ENCODE measurements around the gene PWWP2B. TPM values are rescaled to one million over a fixed set of nuclear protein-coding genes. Genes with fewer than 3 reads are reported as not detected.

PWWP2B gene
- total and polyA plus RNA-seq, 2 of the 13 experiments (the other 11 are each of a cell fraction or from before 2014, with no cell fraction given) = 2.3 to 4.7 TPM

DNA sequence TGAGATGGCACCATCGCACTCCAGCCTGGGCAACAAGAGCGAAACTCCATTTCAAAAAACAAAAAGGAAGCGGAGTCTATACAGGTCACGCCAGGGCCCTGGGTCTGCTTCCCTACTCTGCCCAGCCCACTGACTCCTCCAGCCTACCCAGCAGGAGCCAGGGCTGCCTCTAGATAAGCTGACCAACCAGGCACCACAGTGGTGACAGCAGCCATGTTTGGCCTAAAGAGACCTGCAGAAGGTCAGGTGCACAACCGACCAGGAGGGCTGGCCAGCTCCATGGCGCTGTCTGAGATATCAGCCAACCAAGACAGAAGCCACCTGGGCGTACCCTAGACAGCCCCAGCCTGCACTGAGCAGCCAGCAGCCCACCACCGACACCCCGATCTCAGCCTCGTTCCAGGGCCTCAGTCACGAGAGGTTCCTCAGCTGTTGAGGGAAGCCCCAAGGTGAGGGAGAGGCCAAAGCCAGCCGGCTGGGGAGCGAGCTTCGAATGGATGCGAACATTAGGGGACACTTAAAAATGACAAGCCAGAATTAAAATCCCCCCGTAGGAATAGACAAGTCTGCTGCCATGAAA, 24.4 kb upstream of the PWWP2B start:
- CTCF ChIA-PET (ENCODE audit: low intra/inter-chr PET ratio, low total read pairs) = no interaction called here
- peaks cover 35% of the 10 kb centered on the region for H3K4me1 ChIP-seq (ENCODE audit: insufficient read depth, low read length)
- no peaks in the 10 kb centered on the region for H4K20me1 ChIP-seq (ENCODE audit: insufficient read depth, low read length)
- H2AFZ ChIP-seq (ENCODE audit: low read length) = no peak overlapping the region
- H3K27ac ChIP-seq (ENCODE audit: extremely low read length, insufficient read depth, low read length) = no peak overlapping the region
- H3K4me3 ChIP-seq (replicated peaks in 1 of 3; ENCODE audit: insufficient read depth in 1 of 3, low read depth in 2 of 3, low read length in 3 of 3) = no peak overlapping the region
- 0 out of 5 replicates have a peak, but pooled peaks cover 0 to 2% of the 10 kb centered on the region in 2 experiments for H3K27me3 ChIP-seq (ENCODE audit: control insufficient read depth in 1 of 2, insufficient read depth in 2 of 2, low read length in 2 of 2)
- no TSS peak for BruUV-seq (replicated peaks)
- ATAC-seq (no peak), FAIRE-seq (no peak), DNase-seq (ENCODE audit: low spot score) (no peak)
- POLR2A ChIA-PET = no interaction called here
- H3K36me3 ChIP-seq (replicated peaks in 1 of 2; ENCODE audit: control insufficient read depth in 1 of 2, insufficient read depth in 2 of 2, low read length in 2 of 2) = no peaks in the 10 kb centered on the region
- in situ Hi-C loops (cut with HindIII; ENCODE audit: extremely low pct_ligation_motif_present, low pct_unique_long_range_greater_than_20kb) = no loop called here
- H3K79me2 ChIP-seq (ENCODE audit: insufficient read depth, low read length) = no peaks in the 10 kb centered on the region
- 89% methylated on average over 13 of the region's 16 CpGs for WGBS (ENCODE audit: low lambda C conversion rate)
- intact Hi-C loops (cut with micrococcal nuclease; ENCODE audit: unreplicated experiment) = no loop called here
- no peaks in the 10 kb centered on the region for H3K9me3 ChIP-seq (ENCODE audit: low read length)
- no peak overlapping the region for H3K9ac ChIP-seq (ENCODE audit: insufficient read depth, low read depth, low read length)
- no peak for TF ChIP-seq KDM4B (CRISPR knock-in tag; IDR thresholded peaks at IDR 0.05)
- no peak for TF ChIP-seq MAF1 (CRISPR knock-in tag; IDR thresholded peaks at IDR 0.05; ENCODE audit: borderline replicate concordance)
- TF ChIP-seq, protein P1, sequence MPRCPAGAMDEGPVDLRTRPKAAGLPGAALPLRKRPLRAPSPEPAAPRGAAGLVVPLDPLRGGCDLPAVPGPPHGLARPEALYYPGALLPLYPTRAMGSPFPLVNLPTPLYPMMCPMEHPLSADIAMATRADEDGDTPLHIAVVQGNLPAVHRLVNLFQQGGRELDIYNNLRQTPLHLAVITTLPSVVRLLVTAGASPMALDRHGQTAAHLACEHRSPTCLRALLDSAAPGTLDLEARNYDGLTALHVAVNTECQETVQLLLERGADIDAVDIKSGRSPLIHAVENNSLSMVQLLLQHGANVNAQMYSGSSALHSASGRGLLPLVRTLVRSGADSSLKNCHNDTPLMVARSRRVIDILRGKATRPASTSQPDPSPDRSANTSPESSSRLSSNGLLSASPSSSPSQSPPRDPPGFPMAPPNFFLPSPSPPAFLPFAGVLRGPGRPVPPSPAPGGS (CRISPR knock-in tag; IDR thresholded peaks at IDR 0.05) = no peak
- no peak overlapping the region for H3K4me2 ChIP-seq (ENCODE audit: low read depth, low read length)

DNA sequence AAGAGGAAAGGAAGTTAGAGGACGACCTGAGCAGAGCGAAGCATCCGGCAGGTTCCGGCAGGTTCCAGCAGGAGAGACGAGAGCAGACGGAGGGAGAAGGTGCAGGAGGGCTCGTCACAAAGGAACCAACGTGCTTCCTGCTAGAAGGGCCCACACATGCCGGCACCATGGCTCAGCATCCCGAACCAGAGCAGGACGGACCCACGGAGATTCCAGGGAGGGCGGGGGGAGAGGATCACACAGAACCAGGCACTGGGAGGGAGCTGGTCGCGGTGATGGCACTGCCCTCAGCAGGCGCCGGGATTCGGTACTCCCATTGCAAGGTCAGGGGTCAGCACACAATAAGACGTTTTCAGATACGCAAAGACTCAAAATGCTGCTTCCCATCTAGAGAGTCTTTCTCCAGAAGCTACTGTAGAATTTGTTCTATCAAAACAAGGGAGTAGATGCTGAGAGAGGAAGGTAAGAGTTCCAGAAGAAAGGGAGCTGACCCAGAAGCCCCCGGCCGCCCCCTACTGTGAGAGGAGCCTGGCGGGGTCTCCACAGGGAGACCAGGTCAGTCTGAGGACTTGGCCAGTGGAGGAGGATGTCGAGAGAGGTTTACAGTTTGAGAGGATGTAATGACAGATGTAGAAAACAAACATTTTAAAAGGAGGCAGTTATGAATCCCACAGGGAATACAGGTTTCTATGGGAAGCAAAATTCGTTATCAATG, 23.6 kb upstream of the PWWP2B start:
- Histone ChIP-seq H3K27ac (ENCODE audit: extremely low read length, insufficient read depth, low read length) (no peak overlapping the region), H2AFZ (ENCODE audit: low read length) (no peak overlapping the region), H3K9ac (ENCODE audit: insufficient read depth, low read depth, low read length) (no peak overlapping the region), H3K79me2 (ENCODE audit: insufficient read depth, low read length) (no peaks in the 10 kb centered on the region), H3K4me2 (ENCODE audit: low read depth, low read length) (no peak overlapping the region), H3K4me1 (ENCODE audit: insufficient read depth, low read length) (peaks cover 35% of the 10 kb centered on the region), H4K20me1 (ENCODE audit: insufficient read depth, low read length) (no peaks in the 10 kb centered on the region), H3K36me3 (replicated peaks in 1 of 2; ENCODE audit: control insufficient read depth in 1 of 2, insufficient read depth in 2 of 2, low read length in 2 of 2) (no peaks in the 10 kb centered on the region), H3K9me3 (ENCODE audit: low read length) (no peaks in the 10 kb centered on the region), H3K27me3 (ENCODE audit: control insufficient read depth in 1 of 2, insufficient read depth in 2 of 2, low read length in 2 of 2) (0 out of 5 replicates have a peak, but pooled peaks cover 0 to 2% of the 10 kb centered on the region in 2 experiments), H3K4me3 (replicated peaks in 1 of 3; ENCODE audit: insufficient read depth in 1 of 3, low read depth in 2 of 3, low read length in 3 of 3) (no peak overlapping the region)
- 57% methylated on average over 25 of the region's 25 CpGs for WGBS (ENCODE audit: low lambda C conversion rate)
- in situ Hi-C loops (cut with HindIII; ENCODE audit: extremely low pct_ligation_motif_present, low pct_unique_long_range_greater_than_20kb) = no loop called here
- TF ChIP-seq ZNF749 (CRISPR knock-in tag; IDR thresholded peaks at IDR 0.05; ENCODE audit: borderline replicate concordance) = no peak
- TF ChIP-seq KLF16 (CRISPR knock-in tag; IDR thresholded peaks at IDR 0.05) = no peak
- TF ChIP-seq SUZ12 (IDR thresholded peaks at IDR 0.05; ENCODE audit: low read depth, low read length) = no peak
- no peak for TF ChIP-seq ZKSCAN8 (CRISPR knock-in tag; IDR thresholded peaks at IDR 0.05; ENCODE audit: borderline replicate concordance)
- TF ChIP-seq RFXANK (CRISPR knock-in tag; IDR thresholded peaks at IDR 0.05) = no peak
- DNase-seq (ENCODE audit: low spot score) (no peak), ATAC-seq (no peak), FAIRE-seq (no peak)
- ChIA-PET POLR2A (no interaction called here), CTCF (ENCODE audit: low intra/inter-chr PET ratio, low total read pairs) (no interaction called here)
- intact Hi-C loops (cut with micrococcal nuclease; ENCODE audit: unreplicated experiment) = no loop called here
- no TSS peak for BruUV-seq (replicated peaks)
